Upper lobe of left lung (tissue), 4 donors: Measurements from ENCODE around the gene ESPNL.

ENCODE experiments used
- EP300 ChIP-seq, 4 donors: sonication (generic); formaldehyde crosslinking; IDR thresholded peaks; one replicate each; pipeline ENCODE4 v1.5.1; 2017; ENCODE audit warnings: antibody characterized with exemption in 4 of 4, control low read depth in 2 of 4
- POLR2A ChIP-seq, 4 donors: fragments of 450-650 bp; IDR thresholded peaks; one replicate each; pipeline ENCODE4 v1.5.1; 2016 to 2017; ENCODE audit warnings: antibody characterized with exemption in 4 of 4, mild to moderate bottlenecking in 2 of 4
- POLR2AphosphoS5 ChIP-seq, 2 donors: sonication (generic); formaldehyde crosslinking; IDR thresholded peaks; one replicate each; pipeline ENCODE4 v1.5.1; 2017; ENCODE audit warnings: antibody characterized with exemption in 2 of 2
- TF ChIP-seq, protein P1 (sequence below), 6 experiments: fragments of 450-650 bp in 4 of 6; fragments of 200-600 bp in 2 of 6; sonication (generic) in 2 of 6; IDR thresholded peaks; one replicate each; pipeline ENCODE4 v1.5.1; 2016 to 2019; ENCODE audit warnings: antibody characterized with exemption in 6 of 6

DNA sequence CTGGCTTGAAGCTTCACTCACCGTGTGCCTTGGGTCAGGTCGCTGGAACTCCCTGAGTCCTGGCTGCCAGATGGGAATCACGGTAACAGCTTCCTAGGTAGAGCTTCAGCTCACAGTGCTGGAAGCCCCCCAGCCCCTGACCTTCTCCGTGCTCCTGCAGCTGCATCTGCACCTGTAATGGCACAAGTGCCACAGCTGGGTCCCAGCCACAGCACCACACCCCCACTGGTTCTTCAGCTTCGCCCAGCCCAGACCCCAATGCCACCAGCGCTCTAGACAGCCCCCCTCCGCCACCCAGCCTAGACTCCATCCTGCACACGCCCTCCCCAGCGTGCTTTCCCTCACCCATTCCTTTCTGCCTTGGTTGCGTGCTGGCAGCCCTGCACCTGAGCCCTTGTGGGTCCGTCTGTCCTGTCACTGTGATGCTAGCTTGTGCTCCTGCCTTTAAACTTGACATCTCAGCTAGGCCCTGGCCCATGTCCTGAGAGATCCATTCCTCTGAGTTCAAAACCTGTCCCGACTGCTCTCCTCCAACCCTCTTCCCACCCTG, 7.6 kb upstream of the ESPNL start:
- TF ChIP-seq POLR2A (IDR thresholded peaks at IDR 0.05) = no peak
- no peak for TF ChIP-seq POLR2AphosphoS5 (IDR thresholded peaks at IDR 0.05)
- TF ChIP-seq, protein P1, sequence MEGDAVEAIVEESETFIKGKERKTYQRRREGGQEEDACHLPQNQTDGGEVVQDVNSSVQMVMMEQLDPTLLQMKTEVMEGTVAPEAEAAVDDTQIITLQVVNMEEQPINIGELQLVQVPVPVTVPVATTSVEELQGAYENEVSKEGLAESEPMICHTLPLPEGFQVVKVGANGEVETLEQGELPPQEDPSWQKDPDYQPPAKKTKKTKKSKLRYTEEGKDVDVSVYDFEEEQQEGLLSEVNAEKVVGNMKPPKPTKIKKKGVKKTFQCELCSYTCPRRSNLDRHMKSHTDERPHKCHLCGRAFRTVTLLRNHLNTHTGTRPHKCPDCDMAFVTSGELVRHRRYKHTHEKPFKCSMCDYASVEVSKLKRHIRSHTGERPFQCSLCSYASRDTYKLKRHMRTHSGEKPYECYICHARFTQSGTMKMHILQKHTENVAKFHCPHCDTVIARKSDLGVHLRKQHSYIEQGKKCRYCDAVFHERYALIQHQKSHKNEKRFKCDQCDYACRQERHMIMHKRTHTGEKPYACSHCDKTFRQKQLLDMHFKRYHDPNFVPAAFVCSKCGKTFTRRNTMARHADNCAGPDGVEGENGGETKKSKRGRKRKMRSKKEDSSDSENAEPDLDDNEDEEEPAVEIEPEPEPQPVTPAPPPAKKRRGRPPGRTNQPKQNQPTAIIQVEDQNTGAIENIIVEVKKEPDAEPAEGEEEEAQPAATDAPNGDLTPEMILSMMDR (IDR thresholded peaks at IDR 0.05) = no peak
- no peak for TF ChIP-seq EP300 (IDR thresholded peaks at IDR 0.05)
